Measurements from ENCODE around the gene ZFAND3. TPM values are rescaled to one million over a fixed set of nuclear protein-coding genes. Genes with fewer than 3 reads are reported as not detected.

ZFAND3 gene
- total RNA-seq, 1 experiment from 2014 or later = 24.4 TPM

DNA sequence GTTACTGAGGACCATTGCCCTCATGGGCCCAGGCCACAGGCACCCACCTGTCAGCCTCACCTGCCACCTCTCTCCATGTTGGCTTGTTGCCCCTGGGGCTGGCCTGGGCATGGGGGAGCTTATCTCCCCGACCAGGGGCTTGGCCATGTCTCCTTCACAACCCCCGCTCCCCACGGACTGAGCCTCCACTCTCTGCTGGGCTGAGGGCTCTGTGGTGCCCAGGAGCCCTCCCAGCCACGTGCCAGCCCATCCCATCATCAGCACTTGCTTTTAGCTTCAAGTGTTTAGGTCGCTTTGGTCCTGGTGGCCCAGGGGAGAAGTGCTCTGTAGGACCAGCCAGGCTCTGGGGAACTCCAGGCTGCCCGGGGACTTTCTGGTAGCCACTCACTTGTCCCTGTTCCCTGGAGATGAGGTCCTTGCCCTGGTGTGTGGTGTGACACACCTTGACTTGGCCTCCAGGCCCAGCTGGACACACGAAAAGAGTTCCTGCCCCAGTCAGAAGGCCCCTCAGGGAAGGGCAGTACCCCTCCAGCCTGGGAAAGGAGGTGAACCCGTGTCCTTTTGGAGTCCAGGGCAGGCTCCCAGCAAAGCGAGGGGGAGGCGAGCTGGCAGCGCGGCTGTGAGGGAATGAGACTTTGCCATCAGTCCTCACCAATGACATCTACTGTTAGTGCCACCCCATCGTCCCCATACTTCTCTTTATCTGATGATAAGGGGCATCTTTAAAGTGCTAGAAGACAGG is 352.6 kb downstream of the ZFAND3 start:
- no peaks in the 10 kb centered on the region for H3K27me3 ChIP-seq (replicated peaks)

DNA sequence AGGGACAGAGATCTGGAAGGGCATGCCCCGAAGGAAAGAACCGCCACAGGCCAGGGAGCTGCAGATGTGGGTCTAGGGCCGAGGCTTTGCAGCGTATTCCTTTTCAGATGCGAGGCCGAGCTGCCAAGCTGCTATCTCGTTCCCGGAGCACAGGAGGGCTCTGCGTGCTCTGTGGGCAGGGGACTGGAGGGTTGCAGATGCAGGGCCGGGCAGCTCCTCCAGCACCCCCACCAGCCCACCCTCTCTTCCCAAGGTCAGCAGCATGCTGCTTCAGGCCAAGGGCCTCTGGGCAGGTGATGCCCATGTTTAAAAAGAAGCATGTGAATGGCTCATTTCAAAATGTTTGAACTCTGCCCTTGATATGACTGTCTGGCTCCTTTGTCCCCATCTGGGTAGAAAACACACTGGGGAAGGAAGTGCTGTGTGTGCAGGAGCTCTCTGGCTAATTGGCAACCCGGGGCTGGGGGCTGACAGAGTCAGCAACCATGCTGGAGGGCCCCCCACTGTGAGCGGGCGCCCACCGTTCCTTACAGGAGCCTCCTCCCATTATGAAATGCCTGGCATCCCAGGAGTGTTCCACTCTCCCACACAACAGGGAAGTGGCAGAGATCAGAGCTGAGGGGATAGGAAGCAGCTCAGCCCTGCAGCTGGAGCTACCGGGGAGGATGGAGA is 353.3 kb downstream of the ZFAND3 start:
- Histone ChIP-seq H3K9me3 (replicated peaks) (no peaks in the 10 kb centered on the region), H3K36me3 (no peaks in the 10 kb centered on the region), H3K27ac (no peak overlapping the region), H3K4me3 (no peak overlapping the region), H3K4me1 (replicated peaks) (no peaks in the 10 kb centered on the region), H3K27me3 (replicated peaks) (no peaks in the 10 kb centered on the region)
- no peak for DNase-seq (ENCODE audit: low read depth in 1 of 2, low spot score in 2 of 2)

More for the DNA sequence above, 352.6 kb downstream of the ZFAND3 start:
- Histone ChIP-seq H3K4me1 (replicated peaks) (no peaks in the 10 kb centered on the region), H3K36me3 (no peaks in the 10 kb centered on the region), H3K27ac (no peak overlapping the region), H3K4me3 (no peak overlapping the region), H3K9me3 (replicated peaks) (no peaks in the 10 kb centered on the region)
- no peak for DNase-seq (ENCODE audit: low read depth in 1 of 2, low spot score in 2 of 2)

GRCh38 chr6:38173909-38174308 is 354.4 kb downstream of the ZFAND3 start:
- no peak for DNase-seq (ENCODE audit: low read depth in 1 of 2, low spot score in 2 of 2)
- Histone ChIP-seq H3K4me3 (no peak overlapping the region), H3K4me1 (replicated peaks) (no peaks in the 10 kb centered on the region), H3K36me3 (no peaks in the 10 kb centered on the region), H3K27me3 (replicated peaks) (no peaks in the 10 kb centered on the region), H3K27ac (no peak overlapping the region), H3K9me3 (replicated peaks) (no peaks in the 10 kb centered on the region)

DNA sequence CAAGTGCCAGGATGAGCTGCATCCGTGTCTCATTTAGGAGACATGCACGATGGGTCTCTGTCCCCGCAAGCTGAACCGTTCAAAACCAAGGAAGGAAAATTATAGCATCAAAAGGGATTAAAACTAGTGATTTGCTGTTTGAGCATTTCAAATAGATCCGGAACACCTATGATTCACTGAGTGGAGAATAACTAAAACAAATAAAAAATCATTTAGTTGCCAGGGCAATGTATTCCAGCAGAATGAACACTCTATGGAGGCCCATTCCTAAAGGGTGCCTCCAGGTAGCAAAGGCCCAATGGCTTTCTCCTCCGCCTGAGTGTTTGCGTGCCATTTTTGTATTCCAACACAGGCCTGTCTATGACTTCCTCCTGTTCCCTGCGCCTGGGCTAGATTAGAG is 354.8 kb downstream of the ZFAND3 start:
- no peak overlapping the region for H3K27ac ChIP-seq
- H3K4me1 ChIP-seq (replicated peaks) = no peaks in the 10 kb centered on the region
- H3K27me3 ChIP-seq (replicated peaks) = no peaks in the 10 kb centered on the region
- H3K4me3 ChIP-seq = no peak overlapping the region
- no peaks in the 10 kb centered on the region for H3K9me3 ChIP-seq (replicated peaks)
- DNase-seq (ENCODE audit: low read depth in 1 of 2, low spot score in 2 of 2) = no peak
- no peaks in the 10 kb centered on the region for H3K36me3 ChIP-seq

GRCh38 chr6:38174806-38175495 is 355.4 kb downstream of the ZFAND3 start:
- Histone ChIP-seq H3K4me3 (no peak overlapping the region), H3K9me3 (replicated peaks) (no peaks in the 10 kb centered on the region), H3K36me3 (no peaks in the 10 kb centered on the region), H3K4me1 (replicated peaks) (no peaks in the 10 kb centered on the region), H3K27ac (no peak overlapping the region), H3K27me3 (replicated peaks) (no peaks in the 10 kb centered on the region)
- no peak for DNase-seq (ENCODE audit: low read depth in 1 of 2, low spot score in 2 of 2)

DNA sequence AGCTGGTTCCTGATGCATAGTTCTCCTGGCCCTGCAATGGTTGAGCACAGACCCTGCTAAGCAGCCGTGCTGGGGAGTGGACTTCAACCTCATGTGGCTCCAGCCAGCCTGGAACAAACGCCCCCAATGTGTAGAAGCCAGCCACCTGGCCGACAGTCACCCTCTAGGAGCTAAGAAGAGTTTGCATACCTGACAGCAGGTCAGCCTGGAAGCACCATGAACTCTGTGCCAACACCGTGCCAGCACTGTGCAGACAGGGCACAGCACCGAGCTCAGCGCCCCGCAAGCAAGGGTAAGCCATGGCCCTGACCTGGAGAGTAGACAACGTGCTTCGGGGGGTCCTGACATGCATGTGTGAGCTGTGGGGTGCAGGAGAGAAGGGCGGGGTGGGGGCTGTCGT is 356.3 kb downstream of the ZFAND3 start:
- Histone ChIP-seq H3K4me3 (no peak overlapping the region), H3K27ac (no peak overlapping the region), H3K4me1 (replicated peaks) (no peaks in the 10 kb centered on the region), H3K36me3 (no peaks in the 10 kb centered on the region), H3K9me3 (replicated peaks) (no peaks in the 10 kb centered on the region), H3K27me3 (replicated peaks) (no peaks in the 10 kb centered on the region)
- DNase-seq (ENCODE audit: low read depth in 1 of 2, low spot score in 2 of 2) = no peak

- Histone ChIP-seq H3K27ac (no peak overlapping the region), H3K36me3 (no peaks in the 10 kb centered on the region), H3K4me3 (no peak overlapping the region), H3K9me3 (replicated peaks) (no peaks in the 10 kb centered on the region), H3K4me1 (replicated peaks) (no peaks in the 10 kb centered on the region), H3K27me3 (replicated peaks) (no peaks in the 10 kb centered on the region)
- no peak for DNase-seq (ENCODE audit: low read depth in 1 of 2, low spot score in 2 of 2)
Observed at GRCh38 chr6:38176797-38177751, 357.5 kb downstream of the ZFAND3 start.

DNA sequence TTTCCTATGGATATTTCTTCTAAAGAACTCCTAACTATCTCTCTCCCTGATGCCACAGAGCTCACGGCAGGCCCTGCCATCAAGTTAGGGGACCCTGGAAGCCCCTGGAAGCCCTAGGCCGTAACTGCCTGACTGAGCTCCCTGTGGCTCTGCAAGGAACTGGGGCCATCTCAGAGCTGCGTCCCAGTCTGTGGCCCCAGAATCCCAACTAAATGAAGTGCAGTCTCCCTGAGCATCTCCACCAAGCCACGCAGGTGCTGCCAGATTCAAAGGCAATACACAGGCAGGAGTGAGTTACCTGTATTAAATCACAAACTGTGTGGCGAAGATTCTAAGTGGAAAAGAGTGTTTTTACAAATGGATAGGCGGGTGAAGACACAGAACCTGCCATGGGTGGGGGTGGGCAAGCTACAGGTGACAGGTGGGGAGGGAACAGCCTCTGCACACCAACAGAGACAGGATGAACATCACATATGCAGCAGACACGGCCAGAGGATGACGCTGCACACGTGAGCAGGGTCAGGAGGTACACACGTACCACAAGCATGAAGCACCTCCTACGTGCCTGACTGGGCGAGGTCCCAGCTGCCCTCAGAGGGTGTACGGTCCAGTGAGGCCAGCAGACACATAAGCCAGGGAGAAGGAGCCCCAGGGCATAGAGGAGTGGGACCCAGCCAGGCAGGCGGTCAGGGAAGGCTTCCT is 358.5 kb downstream of the ZFAND3 start:
- Histone ChIP-seq H3K27ac (no peak overlapping the region), H3K27me3 (replicated peaks) (no peaks in the 10 kb centered on the region), H3K4me1 (replicated peaks) (no peaks in the 10 kb centered on the region), H3K36me3 (no peaks in the 10 kb centered on the region), H3K4me3 (no peak overlapping the region), H3K9me3 (replicated peaks) (no peaks in the 10 kb centered on the region)
- no peak for DNase-seq (ENCODE audit: low read depth in 1 of 2, low spot score in 2 of 2)

DNA sequence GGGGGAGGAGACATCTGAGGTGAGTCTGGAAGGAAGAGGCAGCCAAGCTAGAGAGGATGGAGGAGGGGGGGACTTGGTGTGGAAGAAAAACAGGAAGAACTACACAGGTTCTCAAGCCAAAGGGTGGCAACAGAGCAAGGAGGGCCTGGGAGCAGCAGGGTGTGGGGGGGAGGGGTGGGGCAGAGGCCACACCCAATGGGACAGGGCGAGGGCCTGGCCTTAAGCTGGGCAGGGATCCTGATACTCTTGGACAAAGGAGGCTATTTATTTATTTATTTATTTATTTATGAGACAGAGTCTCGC is 359.0 kb downstream of the ZFAND3 start:
- DNase-seq (ENCODE audit: low read depth in 1 of 2, low spot score in 2 of 2) = no peak
- Histone ChIP-seq H3K27ac (no peak overlapping the region), H3K9me3 (replicated peaks) (no peaks in the 10 kb centered on the region), H3K4me3 (no peak overlapping the region), H3K36me3 (no peaks in the 10 kb centered on the region), H3K27me3 (replicated peaks) (no peaks in the 10 kb centered on the region), H3K4me1 (replicated peaks) (no peaks in the 10 kb centered on the region)

DNA sequence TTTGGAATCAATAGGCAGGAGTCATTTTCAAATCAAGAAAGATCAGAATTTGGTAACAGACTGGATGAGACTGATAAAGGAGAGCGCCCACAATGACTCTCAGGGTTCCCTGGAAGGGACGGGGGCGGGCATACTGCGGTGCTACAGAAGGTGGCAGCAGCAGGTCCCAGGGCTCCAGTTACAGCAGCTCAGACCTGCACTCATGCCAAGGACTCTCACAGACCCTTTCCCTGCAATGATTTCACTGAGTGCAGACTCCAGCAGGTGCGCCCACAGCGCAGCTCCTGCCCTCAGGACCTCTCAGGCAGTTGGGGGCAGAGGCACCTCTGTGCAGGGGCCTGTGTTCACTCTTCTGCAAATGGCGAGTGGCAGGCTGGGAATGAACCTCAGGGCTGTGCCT is 359.8 kb downstream of the ZFAND3 start:
- no peaks in the 10 kb centered on the region for H3K9me3 ChIP-seq (replicated peaks)
- H3K4me3 ChIP-seq = no peak overlapping the region
- no peak overlapping the region for H3K27ac ChIP-seq
- DNase-seq (ENCODE audit: low read depth in 1 of 2, low spot score in 2 of 2) = no peak
- H3K36me3 ChIP-seq = no peaks in the 10 kb centered on the region
- H3K27me3 ChIP-seq (replicated peaks) = no peaks in the 10 kb centered on the region
- H3K4me1 ChIP-seq (replicated peaks) = no peaks in the 10 kb centered on the region

DNA sequence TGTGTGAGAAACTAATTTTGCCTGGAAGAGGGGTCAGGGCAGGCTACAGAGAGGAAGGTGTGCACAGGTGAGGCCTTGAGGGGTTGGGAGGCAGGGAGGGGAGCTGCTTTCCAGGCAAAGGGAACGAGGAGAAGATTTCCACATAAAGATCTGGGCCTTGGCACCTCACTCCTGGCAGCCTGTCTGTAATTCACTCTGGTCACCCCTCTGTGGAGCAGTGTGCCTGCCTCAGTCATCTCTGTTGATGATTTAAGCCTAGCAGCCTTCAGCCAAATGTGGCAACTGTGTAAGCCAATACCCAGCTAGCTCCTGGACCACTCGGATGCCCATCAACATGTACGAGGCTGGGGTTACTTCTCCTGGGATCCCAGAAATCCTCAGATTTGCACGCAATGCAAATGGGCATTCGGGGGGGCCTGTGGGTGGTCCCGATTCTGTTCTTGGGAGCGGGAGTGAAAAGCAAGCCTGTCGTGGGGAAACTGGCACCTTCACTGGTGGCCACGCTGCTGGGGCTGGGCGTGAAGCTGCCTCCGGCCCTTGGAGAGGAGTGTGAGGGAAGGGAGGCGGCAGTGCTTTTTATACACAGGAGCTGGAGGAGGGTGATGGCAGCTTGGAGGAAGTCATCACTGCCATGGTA is 360.4 kb downstream of the ZFAND3 start:
- Histone ChIP-seq H3K9me3 (replicated peaks) (no peaks in the 10 kb centered on the region), H3K4me1 (replicated peaks) (no peaks in the 10 kb centered on the region), H3K4me3 (no peak overlapping the region), H3K27me3 (replicated peaks) (no peaks in the 10 kb centered on the region), H3K36me3 (no peaks in the 10 kb centered on the region), H3K27ac (no peak overlapping the region)
- no peak for DNase-seq (ENCODE audit: low read depth in 1 of 2, low spot score in 2 of 2)

GRCh38 chr6:38180586-38180985 is 361.1 kb downstream of the ZFAND3 start:
- Histone ChIP-seq H3K4me1 (replicated peaks) (no peaks in the 10 kb centered on the region), H3K27ac (no peak overlapping the region), H3K4me3 (no peak overlapping the region), H3K9me3 (replicated peaks) (no peaks in the 10 kb centered on the region), H3K27me3 (replicated peaks) (no peaks in the 10 kb centered on the region), H3K36me3 (no peaks in the 10 kb centered on the region)
- no peak for DNase-seq (ENCODE audit: low read depth in 1 of 2, low spot score in 2 of 2)

- no peak overlapping the region for H3K27ac ChIP-seq
- H3K9me3 ChIP-seq (replicated peaks) = no peaks in the 10 kb centered on the region
- H3K4me1 ChIP-seq (replicated peaks) = no peaks in the 10 kb centered on the region
- no peaks in the 10 kb centered on the region for H3K36me3 ChIP-seq
- DNase-seq (ENCODE audit: low read depth in 1 of 2, low spot score in 2 of 2) = peak in 1 of 2 experiments; percentile 14
- H3K4me3 ChIP-seq = no peak overlapping the region
- no peaks in the 10 kb centered on the region for H3K27me3 ChIP-seq (replicated peaks)
Observed at GRCh38 chr6:38182426-38182825, 362.9 kb downstream of the ZFAND3 start.

Measured in SJSA1 (cell line).